Measurements from ENCODE around the gene WDR89. TPM values are rescaled to one million over a fixed set of nuclear protein-coding genes. Genes with fewer than 3 reads are reported as not detected.
"Not testable (repeated sequence)": the region's sequence is repeated elsewhere in the genome, so short reads cannot be mapped to it uniquely, and the experiment has no call there.

The WDR89 gene
- total RNA-seq, 1 donor from 2014 or later = 6.3 TPM

GRCh38 chr14:63604626-63605025, 37.0 kb downstream of the WDR89 start:
- no peak for TF ChIP-seq CTCF (IDR thresholded peaks at IDR 0.05; ENCODE audit: borderline replicate concordance)
- Histone ChIP-seq H3K4me1 (no peaks in the 10 kb centered on the region), H3K27ac (replicated peaks) (no peak overlapping the region), H3K36me3 (peaks cover 18% of the 10 kb centered on the region), H3K9me3 (replicated peaks) (no peaks in the 10 kb centered on the region), H3K4me3 (no peak overlapping the region), H3K27me3 (ENCODE audit: low read depth) (no peaks in the 10 kb centered on the region)
- intact Hi-C loops (cut with micrococcal nuclease) = no loop called here
- no peak for DNase-seq

GRCh38 chr14:63603749-63604277, 37.9 kb downstream of the WDR89 start:
- Histone ChIP-seq H3K27ac (replicated peaks) (no peak overlapping the region), H3K4me1 (no peaks in the 10 kb centered on the region), H3K9me3 (replicated peaks) (no peaks in the 10 kb centered on the region), H3K27me3 (ENCODE audit: low read depth) (no peaks in the 10 kb centered on the region), H3K4me3 (no peak overlapping the region), H3K36me3 (peaks cover 26% of the 10 kb centered on the region)
- DNase-seq = no peak
- TF ChIP-seq CTCF (IDR thresholded peaks at IDR 0.05; ENCODE audit: borderline replicate concordance) = no peak
- intact Hi-C loops (cut with micrococcal nuclease) = no loop called here

GRCh38 chr14:63598807-63599206, 42.9 kb downstream of the WDR89 start:
- intact Hi-C loops (cut with micrococcal nuclease) = no loop called here
- no peaks in the 10 kb centered on the region for H3K27me3 ChIP-seq (ENCODE audit: low read depth)
- H3K4me1 ChIP-seq = no peaks in the 10 kb centered on the region
- TF ChIP-seq CTCF (IDR thresholded peaks at IDR 0.05; ENCODE audit: borderline replicate concordance) = no peak
- H3K27ac ChIP-seq (replicated peaks) = no peak overlapping the region
- H3K4me3 ChIP-seq = no peak overlapping the region
- no peak for DNase-seq
- peaks cover 20% of the 10 kb centered on the region for H3K9me3 ChIP-seq (replicated peaks)
- peaks cover 45% of the 10 kb centered on the region for H3K36me3 ChIP-seq

GRCh38 chr14:63596998-63597658, 44.5 kb downstream of the WDR89 start:
- no peak for TF ChIP-seq CTCF (IDR thresholded peaks at IDR 0.05; ENCODE audit: borderline replicate concordance)
- no peak overlapping the region for H3K4me3 ChIP-seq
- intact Hi-C loops (cut with micrococcal nuclease) = no loop called here

GRCh38 chr14:63594455-63595372, 47.0 kb downstream of the WDR89 start:
- intact Hi-C loops (cut with micrococcal nuclease) = no loop called here
- no peak for DNase-seq
- Histone ChIP-seq H3K27me3 (ENCODE audit: low read depth) (no peaks in the 10 kb centered on the region), H3K4me3 (no peak overlapping the region), H3K4me1 (no peaks in the 10 kb centered on the region), H3K36me3 (peaks cover 29% of the 10 kb centered on the region), H3K9me3 (replicated peaks) (peaks cover 44% of the 10 kb centered on the region), H3K27ac (replicated peaks) (no peak overlapping the region)
- TF ChIP-seq CTCF (IDR thresholded peaks at IDR 0.05; ENCODE audit: borderline replicate concordance) = no peak

More at GRCh38 chr14:63596998-63597658, 44.5 kb downstream of the WDR89 start:
- H3K27ac ChIP-seq (replicated peaks) = no peak overlapping the region
- H3K9me3 ChIP-seq (replicated peaks) = peaks cover 37% of the 10 kb centered on the region
- peaks cover 45% of the 10 kb centered on the region for H3K36me3 ChIP-seq
- H3K4me1 ChIP-seq = no peaks in the 10 kb centered on the region
- DNase-seq = no peak
- H3K27me3 ChIP-seq (ENCODE audit: low read depth) = no peaks in the 10 kb centered on the region

GRCh38 chr14:63583046-63583445, 58.6 kb downstream of the WDR89 start:
- H3K36me3 ChIP-seq; H3K4me3 ChIP-seq; DNase-seq; H3K9me3 ChIP-seq (replicated peaks); H3K27ac ChIP-seq (replicated peaks); H3K27me3 ChIP-seq (ENCODE audit: low read depth); H3K4me1 ChIP-seq; intact Hi-C loops (cut with micrococcal nuclease): not testable (repeated sequence)

Data from left ventricle myocardium inferior (tissue), 1 donor.